ENCODE measurements around the gene PTH.

DNA sequence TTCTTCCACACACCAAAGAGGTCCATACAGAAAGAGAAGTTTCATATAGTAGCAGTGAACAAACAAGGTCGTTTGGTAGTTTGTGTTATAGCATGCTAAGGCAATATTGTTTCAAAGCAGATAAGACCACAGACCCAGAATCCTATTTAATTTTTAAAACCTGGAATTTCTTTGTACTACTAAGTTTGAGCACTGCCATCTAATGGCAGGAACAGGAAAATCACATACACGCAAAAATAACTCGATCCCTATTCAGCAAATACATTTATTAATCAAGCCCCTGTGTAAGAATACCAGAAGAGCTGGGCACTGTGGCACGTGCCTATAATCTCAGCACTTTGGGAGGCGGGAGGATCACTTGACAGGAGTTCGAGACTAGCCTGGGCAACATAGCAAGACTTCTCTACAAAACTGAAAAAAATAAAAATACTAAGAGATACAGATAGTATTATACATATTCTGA, 29.9 kb downstream of the PTH start:
- TF ChIP-seq CTCF (IDR thresholded peaks at IDR 0.05; ENCODE audit: low read depth, low read length) (peak; percentile 35), POLR2A (IDR thresholded peaks at IDR 0.05; ENCODE audit: extremely low read depth, insufficient read length) (no peak)

Measured in NB4 (cell line).